Measurements from ENCODE around the gene MAP7D1.

The MAP7D1 gene

GRCh38 chr1:36155408-36156328 lies at the start of gene MAP7D1:
MAP7D1 (plus strand) TSS chr1:36156160; CDS start chr1:36156418, 258 bp downstream.
- DNase-seq: peak; percentile 89

- no peak for DNase-seq
Observed at GRCh38 chr1:36106269-36106668, 49.7 kb upstream of the MAP7D1 start.

GRCh38 chr1:36107394-36107793 lies 48.6 kb upstream of the MAP7D1 start:
- peak; percentile 62 for DNase-seq

- DNase-seq: peak; percentile 55
Observed at GRCh38 chr1:36108314-36108713, 47.6 kb upstream of the MAP7D1 start.

- peak; percentile 76 for DNase-seq
Observed at GRCh38 chr1:36109041-36109679, 46.8 kb upstream of the MAP7D1 start.

- no peak for DNase-seq
Observed at GRCh38 chr1:36111151-36111550, 44.8 kb upstream of the MAP7D1 start.

- DNase-seq: no peak
Observed at GRCh38 chr1:36112823-36113222, 43.1 kb upstream of the MAP7D1 start.

GRCh38 chr1:36114371-36114770 lies 41.6 kb upstream of the MAP7D1 start:
- no peak for DNase-seq

GRCh38 chr1:36115200-36115669 lies 40.7 kb upstream of the MAP7D1 start:
- DNase-seq: peak; percentile 92

GRCh38 chr1:36115931-36116330 lies 40.0 kb upstream of the MAP7D1 start:
- no peak for DNase-seq

GRCh38 chr1:36116901-36117300 lies 39.1 kb upstream of the MAP7D1 start:
- DNase-seq: peak; percentile 83

GRCh38 chr1:36118447-36119204 lies 37.3 kb upstream of the MAP7D1 start:
- no peak for DNase-seq

GRCh38 chr1:36119456-36119855 lies 36.5 kb upstream of the MAP7D1 start:
- DNase-seq: no peak

- DNase-seq: no peak
Observed at GRCh38 chr1:36122062-36123030, 33.6 kb upstream of the MAP7D1 start.

GRCh38 chr1:36123356-36123755 lies 32.6 kb upstream of the MAP7D1 start:
- DNase-seq: no peak

GRCh38 chr1:36124404-36125128 lies 31.4 kb upstream of the MAP7D1 start:
- no peak for DNase-seq

- peak; percentile 79 for DNase-seq
Observed at GRCh38 chr1:36125129-36125991, 30.6 kb upstream of the MAP7D1 start, which contains the start of gene COL8A2. COL8A2 (minus strand) TSS chr1:36125222; CDS start chr1:36100242, 24,980 bp downstream.

GRCh38 chr1:36126005-36126716 lies 29.8 kb upstream of the MAP7D1 start:
- no peak for DNase-seq

GRCh38 chr1:36126797-36127500 lies 29.0 kb upstream of the MAP7D1 start:
- no peak for DNase-seq

Measured in left hindlimb (tissue), 1 donor.